Ovary (tissue), 9 donors: ENCODE data around the gene SS18L1. TPM values are rescaled to one million over a fixed set of nuclear protein-coding genes. Genes with fewer than 3 reads are reported as not detected.

Experiments used
- DNase-seq, 5 donors: peaks; one replicate each; pipeline ENCODE4 v3.0.0-alpha.2; 2019 to 2020
- H3K27ac ChIP-seq, 2 donors: fragments of 200-600 bp; one replicate each; pipeline versions ENCODE4 v1.5.1 to v1.8.0; 2019 to 2022
- H3K27me3 ChIP-seq: fragments of 200-600 bp; one replicate; pipeline ENCODE4 v1.8.0; 2022
- H3K36me3 ChIP-seq: fragments of 200-600 bp; sonication (generic); one replicate; pipeline ENCODE4 v1.5.1; 2019
- H3K4me1 ChIP-seq: one replicate; pipeline ENCODE4 v1.8.1; 2013; ENCODE audit warnings: mild to moderate bottlenecking, moderate library complexity; ENCODE audit not compliant: insufficient read depth
- H3K4me3 ChIP-seq: fragments of 200-600 bp; sonication (generic); one replicate; pipeline ENCODE4 v1.5.1; 2017
- H3K9me3 ChIP-seq, 2 donors: fragments of 200-600 bp in 1 of 2; sonication (generic) in 1 of 2; one replicate each; pipeline versions ENCODE4 v1.5.1 to v1.8.1; 2013 to 2019; ENCODE audit warnings: mild to moderate bottlenecking in 1 of 2, moderate library complexity in 1 of 2
- CTCF ChIP-seq, 3 donors: fragments of 450-650 bp in 2 of 3; fragments of 200-600 bp in 1 of 3; IDR thresholded peaks; one replicate each; pipeline versions ENCODE4 v1.5.1 to v1.8.0; 2016 to 2022; ENCODE audit warnings: antibody characterized with exemption in 3 of 3, mild to moderate bottlenecking in 1 of 3
- EP300 ChIP-seq: sonication (generic); formaldehyde crosslinking; IDR thresholded peaks from one replicate; pipeline ENCODE4 v1.6.1; 2017; ENCODE audit warnings: antibody characterized with exemption
- POLR2A ChIP-seq: fragments of 450-650 bp; IDR thresholded peaks from one replicate; pipeline ENCODE4 v1.6.1; 2017; ENCODE audit warnings: antibody characterized with exemption, mild to moderate bottlenecking, moderate library complexity
- WGBS, 3 donors: extraction: QIAGEN DNeasy Blood & Tissue Kit in 1 of 3; methylation state at CpG; one replicate each; pipeline versions ENCODE4 v1.1.5 to v1.1.7; 2013 to 2017; 5-methylcytosine and 5-hydroxymethylcytosine counted together
- intact Hi-C, 4 donors: fragments of 100-400 bp; cut with DNase I; formaldehyde crosslinking; loops; one replicate each; pipeline versions ENCODE4 v1.11.0 to v1.15.1; 2022 to 2023
- polyA plus RNA-seq, 2 donors: library from polyadenylated mRNA; stranded (reverse); fragments of 200-250 nt in 1 of 2; fragments of 350-450 nt in 1 of 2; fragmentation: Illumina TruSeq in 1 of 2; extraction: RNeasy Lipid Tissue Mini Kit (QIAGEN cat#74804) in 1 of 2; gene quantifications; one replicate each; pipeline ENCODE4 v1.2.3, GENCODE V29; 2013 to 2014
- total RNA-seq, 7 donors: library from RNA; depleted of rRNA in 2 of 7; stranded (reverse); fragments of >200 nt in 2 of 7; fragmentation: NEBNext Ultra II Directional in 3 of 7; extraction: Animal tissue kit (Norgen Biotek cat#: 25700) in 3 of 7; gene quantifications; one replicate each; pipeline versions ENCODE4 v1.1.0 to v1.2.4, GENCODE V29; 2016 to 2023
- donor health status: DM: no; HTN: no; CAD: no; lungs with moderate emphysema.
- donor health status: DM: no; HTN: no; CAD: no.
- donor health status: Bipolar disorder and iron deficiency.
- donor health status: DM: yes; HTN: yes; CAD: no.
- donor health status: DM: no; HTN: no; CAD: no.
- donor health status: DM: yes; HTN: yes; CAD: no.

SS18L1 gene
- total and polyA plus RNA-seq, 9 donors, result 7.7 to 14.3 (median 12.4) TPM

GRCh38 chr20:62205618-62206387, 62.2 kb downstream of the SS18L1 start:
- no peaks in the 10 kb centered on the region for H3K36me3 ChIP-seq
- H3K4me3 ChIP-seq, result no peak overlapping the region
- WGBS, 3 donors, result 90 to 93% (median 91%) methylated on average over 38 of the region's 38 CpGs
- no peaks in the 10 kb centered on the region for H3K9me3 ChIP-seq
- DNase-seq, result no peak
- H3K27me3 ChIP-seq, result no peaks in the 10 kb centered on the region
- H3K4me1 ChIP-seq, result no peaks in the 10 kb centered on the region
- TF ChIP-seq EP300 (no peak), POLR2A (no peak), CTCF (IDR thresholded peaks at IDR 0.05) (no peak)
- intact Hi-C loops, result no loop called here
- H3K27ac ChIP-seq, result no peak overlapping the region

DNA sequence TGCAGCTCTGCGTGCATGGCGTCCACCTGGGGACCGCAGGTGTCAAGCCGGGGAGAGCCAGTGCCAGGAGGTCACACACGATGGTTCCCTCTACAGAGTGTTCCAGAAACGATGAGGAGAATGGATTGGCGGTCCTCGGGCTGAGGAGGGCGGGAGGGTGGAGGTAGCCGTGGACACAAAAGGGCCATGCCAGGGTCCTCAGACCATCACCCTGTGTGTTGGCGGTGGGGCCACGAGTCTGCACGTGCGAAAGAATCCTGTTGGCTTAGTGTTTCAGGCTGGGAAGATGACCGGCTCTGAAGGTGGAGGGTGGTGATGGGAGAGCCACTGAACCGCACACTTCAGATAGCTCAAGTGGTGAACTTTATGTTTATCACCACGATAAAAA, 62.8 kb downstream of the SS18L1 start:
- no peaks in the 10 kb centered on the region for H3K27me3 ChIP-seq
- WGBS, 3 donors, result 76 to 87% (median 85%) methylated on average over 17 of the region's 17 CpGs
- H3K4me1 ChIP-seq, result no peaks in the 10 kb centered on the region
- intact Hi-C loops, result no loop called here
- H3K27ac ChIP-seq, result no peak overlapping the region
- H3K9me3 ChIP-seq, result no peaks in the 10 kb centered on the region
- TF ChIP-seq POLR2A (no peak), EP300 (no peak), CTCF (IDR thresholded peaks at IDR 0.05) (no peak)
- no peaks in the 10 kb centered on the region for H3K36me3 ChIP-seq
- H3K4me3 ChIP-seq, result no peak overlapping the region
- no peak for DNase-seq

- Histone ChIP-seq H3K4me3 (no peak overlapping the region), H3K4me1 (no peaks in the 10 kb centered on the region), H3K36me3 (no peaks in the 10 kb centered on the region), H3K27me3 (no peaks in the 10 kb centered on the region), H3K9me3 (no peaks in the 10 kb centered on the region), H3K27ac (no peak overlapping the region)
- intact Hi-C loops, result no loop called here
- 34 to 41% (median 41%) methylated on average over 16 to 19 of the region's 19 CpGs for WGBS, 3 donors
- no peak for DNase-seq
- no peak for TF ChIP-seq CTCF (IDR thresholded peaks at IDR 0.05)
- no peak for TF ChIP-seq EP300
- TF ChIP-seq POLR2A, result no peak
Measured at GRCh38 chr20:62208061-62208794, 64.7 kb downstream of the SS18L1 start.

- intact Hi-C loops, result no loop called here
- no peak overlapping the region for H3K4me3 ChIP-seq
- no peak for TF ChIP-seq CTCF (IDR thresholded peaks at IDR 0.05)
- TF ChIP-seq EP300, result no peak
- no peak for TF ChIP-seq POLR2A
- 14 to 19% (median 18%) methylated on average over 24 to 27 of the region's 27 CpGs for WGBS, 3 donors
- no peaks in the 10 kb centered on the region for H3K27me3 ChIP-seq
- no peak for DNase-seq
- H3K36me3 ChIP-seq, result no peaks in the 10 kb centered on the region
- no peaks in the 10 kb centered on the region for H3K9me3 ChIP-seq
- H3K4me1 ChIP-seq, result no peaks in the 10 kb centered on the region
- H3K27ac ChIP-seq, result no peak overlapping the region
Measured at GRCh38 chr20:62208795-62209755, 65.5 kb downstream of the SS18L1 start.
